Erythroblast (primary cell): ENCODE measurements around the gene BCKDHB.

Experiments used
- GATA1 ChIP-seq: IDR thresholded peaks from 2 replicates; pipeline ENCODE4 v1.6.1; 2011; ENCODE audit warnings: low read depth, mild to moderate bottlenecking, control low read depth, low read length, moderate library complexity
- POLR2A ChIP-seq: IDR thresholded peaks from 2 replicates; pipeline ENCODE4 v1.6.1; 2011; ENCODE audit warnings: mild to moderate bottlenecking, low read length

DNA sequence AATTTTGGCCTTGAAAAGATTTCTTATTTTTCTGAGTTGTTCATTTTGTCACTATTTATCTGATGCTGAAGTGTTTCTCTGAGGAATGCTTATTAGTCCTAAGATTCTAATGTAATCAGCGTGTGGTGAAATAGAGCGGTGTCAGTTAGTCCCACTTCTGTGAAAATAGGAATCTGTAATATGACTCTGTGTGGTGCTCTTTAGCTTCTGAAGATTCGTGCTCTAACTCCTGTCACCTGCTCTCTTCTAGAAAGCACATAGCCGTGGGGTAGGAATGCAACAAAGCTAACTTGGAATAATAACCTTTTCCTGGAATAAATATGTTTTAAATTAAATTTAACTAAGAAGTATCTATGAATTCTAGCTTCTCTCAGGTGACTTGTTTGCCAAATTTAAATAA is 90.4 kb downstream of the BCKDHB start:
- TF ChIP-seq POLR2A: no peak
- no peak for TF ChIP-seq GATA1
